IPS-18c (cell line): ENCODE data around the gene TMEFF2.
"Not testable (repeated sequence)": the region's sequence is repeated elsewhere in the genome, so short reads cannot be mapped to it uniquely, and the experiment has no call there.

Source experiments
- H3K4me3 ChIP-seq: 2 replicates; pipeline ENCODE4 v1.7.0; 2013; ENCODE audit warnings: low read depth, mild to moderate bottlenecking, low read length, moderate library complexity; ENCODE audit not compliant: insufficient read depth
- H3K9me3 ChIP-seq: one replicate; pipeline ENCODE4 v1.6.1; 2013; ENCODE audit warnings: mild to moderate bottlenecking, low read length, moderate library complexity; ENCODE audit not compliant: control insufficient read depth, insufficient read depth

TMEFF2 gene

DNA sequence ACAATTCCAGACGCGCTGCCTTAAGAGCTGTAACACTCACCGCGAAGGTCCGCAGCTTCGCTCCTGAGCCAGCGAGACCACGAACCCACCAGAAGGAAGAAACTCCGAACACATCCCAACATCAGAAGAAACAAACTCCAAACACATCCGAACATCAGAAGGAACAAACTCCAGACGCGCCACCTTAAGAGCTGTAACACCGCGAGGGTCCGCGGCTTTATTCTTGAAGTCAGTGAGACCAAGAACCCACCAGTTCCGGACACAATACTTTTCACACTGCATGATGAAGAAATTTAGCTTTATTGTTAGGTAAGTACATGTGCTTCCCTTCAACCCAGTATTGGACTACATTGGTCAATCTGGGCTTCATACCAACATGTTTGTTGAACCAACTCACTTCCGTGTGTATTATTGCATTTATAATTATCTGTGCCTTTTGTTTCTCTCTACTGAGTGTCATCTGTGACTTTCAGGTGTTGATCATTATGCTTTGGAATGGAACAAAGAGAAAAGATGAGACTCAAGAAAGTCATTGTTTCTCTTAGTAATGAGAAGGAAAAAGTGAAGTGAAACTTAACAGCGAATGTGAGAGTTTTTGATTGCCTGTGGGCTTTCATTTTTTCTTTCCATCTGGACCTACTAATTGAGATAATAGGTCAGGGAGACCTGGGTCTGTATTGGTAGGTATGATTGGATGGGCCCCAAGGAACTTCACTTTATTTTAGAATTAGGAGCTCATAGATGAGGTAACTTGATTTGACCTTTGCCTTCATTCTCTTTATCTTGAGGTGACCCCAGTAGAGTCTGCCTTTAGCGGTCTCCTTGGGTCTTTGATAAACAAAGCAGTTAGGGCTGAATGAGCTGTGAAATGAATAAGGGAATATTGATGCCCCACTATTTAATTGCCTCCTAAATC, 271.7 kb downstream of the TMEFF2 start:
- Histone ChIP-seq H3K4me3 (no peak overlapping the region), H3K9me3 (no peaks in the 10 kb centered on the region)

DNA sequence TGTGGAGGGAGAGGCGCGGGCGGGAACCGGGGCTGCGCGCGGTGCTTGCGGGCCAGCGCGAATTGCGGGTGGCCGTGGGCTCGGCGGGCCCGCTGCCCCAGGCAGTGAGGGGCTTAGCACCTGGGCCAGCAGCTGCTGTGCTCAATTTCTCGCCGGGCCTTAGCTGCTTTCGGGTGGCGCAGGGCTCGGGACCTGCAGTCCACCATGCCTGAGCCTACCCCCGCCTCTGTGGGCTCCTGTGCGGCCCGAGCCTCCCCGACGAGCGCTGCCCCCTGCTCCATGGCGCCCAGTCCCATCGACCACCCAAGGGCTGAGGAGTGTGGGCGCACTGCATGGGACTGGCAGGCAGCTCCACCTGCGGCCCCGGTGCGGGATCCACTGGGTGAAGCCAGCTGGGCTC, 273.1 kb downstream of the TMEFF2 start:
- not testable (repeated sequence) for H3K4me3 ChIP-seq, H3K9me3 ChIP-seq

DNA sequence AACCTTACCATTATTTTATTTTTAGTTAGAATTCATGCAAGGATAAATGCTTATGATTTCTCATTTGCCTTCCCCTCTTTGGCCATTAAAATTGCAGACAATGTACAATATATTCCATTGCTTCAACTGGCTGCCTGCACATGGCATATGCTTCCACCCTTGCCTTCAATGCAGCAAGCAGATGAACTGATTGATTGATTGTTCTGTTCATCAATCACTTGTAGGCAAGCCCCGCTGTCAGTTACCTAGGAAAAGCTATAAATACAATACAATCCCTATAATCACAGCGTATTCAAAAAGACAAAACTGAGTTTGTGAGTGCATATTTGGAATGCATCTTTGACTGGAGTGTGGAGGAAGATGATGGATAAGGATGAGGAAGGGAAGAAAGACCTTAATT, 274.2 kb downstream of the TMEFF2 start:
- no peak overlapping the region for H3K4me3 ChIP-seq
- H3K9me3 ChIP-seq: no peaks in the 10 kb centered on the region

DNA sequence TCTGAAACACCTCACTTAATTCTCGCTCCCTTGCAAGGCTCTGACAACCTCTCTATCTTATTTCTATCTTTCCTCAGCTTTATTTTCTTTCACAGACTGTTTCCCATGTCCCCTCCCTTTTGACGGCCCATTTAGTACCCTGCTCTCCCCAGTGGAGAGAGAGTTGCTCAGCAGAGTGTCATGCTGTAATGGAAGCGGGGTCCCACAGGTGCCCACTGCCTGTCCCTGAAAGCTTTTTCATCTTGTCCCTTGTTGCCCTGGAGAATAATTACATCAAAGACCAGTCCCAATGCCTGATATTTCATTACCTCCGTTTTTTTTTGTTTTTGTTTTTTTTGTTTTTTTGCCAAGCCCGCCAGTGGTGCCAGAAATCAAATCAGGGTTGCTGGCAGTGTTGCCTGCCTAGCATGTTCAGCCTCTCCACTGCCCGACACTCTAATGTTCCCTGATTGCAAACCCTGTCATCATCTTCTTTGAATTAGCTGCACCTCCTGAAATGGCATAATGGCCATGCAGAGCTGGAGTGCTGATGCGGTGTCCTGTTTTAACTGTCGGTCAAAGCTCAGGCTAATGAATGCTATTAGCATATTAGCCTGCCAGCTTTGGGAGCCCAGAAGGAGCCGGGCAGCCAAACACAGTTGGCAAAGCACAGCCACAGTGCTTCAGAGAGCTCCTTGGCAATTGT, 276.6 kb downstream of the TMEFF2 start:
- H3K9me3 ChIP-seq: no peaks in the 10 kb centered on the region
- no peak overlapping the region for H3K4me3 ChIP-seq

DNA sequence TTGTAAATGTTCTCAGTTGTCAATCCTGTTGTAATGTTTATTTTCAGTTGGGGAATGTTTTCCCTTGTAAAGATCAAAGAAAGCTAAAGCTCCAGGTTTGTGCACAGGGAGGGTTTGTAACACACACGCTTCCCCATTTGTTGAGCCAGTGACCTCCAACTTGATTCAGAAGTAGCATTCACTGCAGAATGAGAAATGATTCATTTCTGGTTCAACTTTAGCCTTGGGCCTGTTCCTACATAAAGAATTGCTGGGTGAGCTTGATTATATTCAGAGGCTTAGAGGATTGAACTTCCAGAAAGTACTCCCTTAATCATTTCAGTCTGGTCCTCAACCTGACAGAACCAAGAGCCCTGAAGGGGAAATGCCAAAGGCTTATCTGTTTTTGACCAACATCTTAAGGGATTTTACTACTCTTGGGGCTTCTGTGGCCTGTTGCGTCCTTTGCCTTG, 277.3 kb downstream of the TMEFF2 start:
- H3K9me3 ChIP-seq: no peaks in the 10 kb centered on the region

DNA sequence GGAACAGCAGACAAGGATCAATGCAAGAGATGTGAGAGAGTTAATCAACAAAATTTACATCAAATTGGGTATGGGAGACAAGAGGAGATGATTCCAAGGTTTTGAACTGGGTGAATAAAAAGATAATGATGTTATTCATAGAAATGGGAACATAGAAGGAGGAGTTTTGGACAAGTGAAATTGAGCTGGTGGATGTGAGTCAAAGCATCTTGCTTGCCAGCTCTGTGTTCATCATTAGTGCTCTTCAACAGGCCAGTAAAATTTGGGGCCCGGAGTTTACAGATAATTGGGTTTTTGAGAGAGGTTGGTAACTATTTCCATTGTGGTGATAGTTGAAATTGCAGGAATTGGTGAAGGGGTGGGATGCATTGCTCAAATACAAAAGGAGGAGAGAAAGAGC, 277.9 kb downstream of the TMEFF2 start:
- Histone ChIP-seq H3K9me3 (no peaks in the 10 kb centered on the region), H3K4me3 (no peak overlapping the region)

More for the DNA sequence above, 277.3 kb downstream of the TMEFF2 start:
- no peak overlapping the region for H3K4me3 ChIP-seq

DNA sequence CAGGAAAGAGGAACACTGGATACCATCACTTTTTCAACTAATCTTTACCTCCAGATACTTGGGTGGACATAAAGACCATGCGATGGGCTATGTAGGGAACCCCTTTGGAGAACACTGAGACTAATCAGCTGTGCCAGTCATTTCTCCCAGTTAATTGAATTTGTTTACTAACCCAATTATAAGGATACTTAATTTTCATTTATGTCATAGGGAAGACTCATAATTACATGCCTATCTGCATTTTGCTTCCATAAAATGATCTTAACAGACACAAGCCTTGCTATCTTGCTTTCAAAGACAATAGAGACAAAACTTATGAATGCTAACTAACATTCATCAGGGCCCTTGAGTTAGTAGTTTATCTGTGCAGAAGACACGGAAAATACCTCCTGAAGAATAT, 279.0 kb downstream of the TMEFF2 start:
- Histone ChIP-seq H3K9me3 (no peaks in the 10 kb centered on the region), H3K4me3 (no peak overlapping the region)

DNA sequence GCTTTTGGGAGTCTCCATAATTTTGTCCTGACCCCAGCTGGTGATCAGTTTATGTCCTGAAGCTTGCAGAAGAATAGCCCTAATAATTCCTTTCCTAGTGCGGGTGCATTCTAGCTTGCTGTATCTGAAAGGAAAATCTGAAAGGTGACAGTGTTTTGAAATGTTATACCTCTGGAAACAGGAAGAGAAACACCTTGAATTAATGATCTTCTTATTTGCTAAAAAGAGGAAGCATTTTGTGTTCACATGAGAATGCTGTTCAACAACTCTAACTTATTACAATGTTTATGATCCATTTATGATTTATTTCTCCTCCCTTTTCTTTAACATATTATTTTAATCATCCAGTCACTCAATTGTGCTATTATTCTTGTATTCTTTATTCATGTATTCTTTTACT, 280.9 kb downstream of the TMEFF2 start:
- Histone ChIP-seq H3K9me3 (no peaks in the 10 kb centered on the region), H3K4me3 (no peak overlapping the region)

DNA sequence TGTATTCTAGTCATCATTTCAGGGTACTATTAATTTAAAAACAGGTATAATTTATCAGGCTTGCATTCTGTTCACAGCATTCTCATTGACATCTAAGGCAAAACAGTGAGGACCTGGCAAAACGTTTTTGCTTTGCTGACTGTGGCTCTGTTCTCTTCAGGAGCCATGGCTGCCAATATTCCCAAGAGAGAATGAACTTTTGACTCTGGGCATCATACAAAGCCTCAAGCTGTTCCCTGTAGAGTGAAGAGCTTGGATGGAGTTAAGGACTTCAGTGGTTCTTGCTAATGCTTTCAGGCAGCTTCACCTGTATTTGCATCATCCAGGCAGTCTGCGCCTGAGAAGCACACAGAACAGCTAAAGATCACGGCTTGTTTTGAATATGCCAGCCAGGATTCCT, 282.0 kb downstream of the TMEFF2 start:
- Histone ChIP-seq H3K4me3 (no peak overlapping the region), H3K9me3 (no peaks in the 10 kb centered on the region)

DNA sequence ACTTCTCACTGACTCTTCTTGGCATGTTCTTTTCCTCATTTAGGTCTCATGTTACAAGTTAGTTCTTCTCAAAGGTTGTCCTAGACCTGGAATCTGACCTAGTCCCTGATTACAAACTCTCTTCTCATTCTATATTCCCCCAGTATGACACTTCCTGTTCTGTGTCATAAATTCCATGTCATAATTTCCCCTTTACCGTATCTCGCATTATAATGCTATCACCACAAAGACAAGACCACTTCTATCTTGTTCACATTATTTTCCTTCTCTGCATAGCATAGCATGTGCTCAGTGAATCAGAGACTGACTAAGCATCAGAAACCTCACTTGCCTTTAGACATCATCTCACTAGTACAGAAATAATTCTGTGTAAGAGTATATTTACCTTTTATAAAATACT, 284.2 kb downstream of the TMEFF2 start:
- no peak overlapping the region for H3K4me3 ChIP-seq
- H3K9me3 ChIP-seq: no peaks in the 10 kb centered on the region

DNA sequence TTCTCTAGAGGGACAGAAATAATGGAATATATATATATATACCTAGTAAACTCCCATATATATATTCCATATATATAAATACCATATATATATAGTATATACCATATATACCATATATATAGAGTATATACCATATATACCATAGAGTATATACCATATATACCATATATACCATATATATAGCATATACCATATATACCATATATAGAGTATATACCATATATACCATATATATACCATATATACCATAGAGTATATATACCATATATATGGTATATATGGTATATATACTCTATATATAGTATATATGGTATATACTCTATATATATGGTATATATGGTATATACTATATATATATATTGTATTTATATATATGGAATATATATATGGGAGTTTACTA, 285.9 kb downstream of the TMEFF2 start:
- H3K9me3 ChIP-seq: no peaks in the 10 kb centered on the region
- no peak overlapping the region for H3K4me3 ChIP-seq

DNA sequence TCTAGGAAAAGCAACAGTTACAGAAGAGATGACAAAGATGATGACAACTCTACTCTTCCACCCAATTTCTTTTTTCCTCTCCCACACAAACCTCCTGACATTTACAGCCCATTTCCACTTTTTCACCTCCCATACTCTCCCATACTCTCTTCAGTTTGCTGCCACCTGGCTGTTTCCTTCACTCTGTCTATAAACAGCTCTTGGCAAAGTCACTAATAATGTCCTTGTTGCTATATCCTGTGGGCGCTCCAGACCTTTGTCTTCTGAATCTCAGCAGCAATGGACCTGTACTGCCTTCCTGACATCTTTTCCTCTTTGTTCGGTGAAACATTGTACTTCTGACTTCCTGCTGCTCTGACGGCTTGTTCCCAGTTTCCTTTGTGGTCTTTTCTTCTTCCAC, 287.2 kb downstream of the TMEFF2 start:
- H3K4me3 ChIP-seq: no peak overlapping the region

DNA sequence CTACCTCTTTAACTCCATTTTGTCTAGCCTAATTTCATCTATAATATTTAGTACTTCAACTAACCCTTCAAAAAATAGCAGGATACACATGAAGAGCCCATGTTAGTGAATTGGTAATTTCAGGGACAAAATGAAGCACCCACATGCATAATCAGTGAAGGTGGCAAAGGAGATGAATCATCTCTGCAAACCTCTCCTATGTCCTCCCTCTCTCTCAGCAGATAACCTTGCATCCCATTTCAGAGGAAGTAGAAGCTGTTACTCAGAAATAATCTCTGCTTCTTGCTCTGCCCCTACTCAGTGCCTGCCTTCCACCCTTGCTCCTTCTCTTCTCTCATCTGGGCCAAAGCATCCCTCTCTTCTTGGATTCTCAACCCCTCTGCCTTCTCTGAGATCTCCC, 287.6 kb downstream of the TMEFF2 start:
- no peak overlapping the region for H3K4me3 ChIP-seq

More for the DNA sequence above, 287.2 kb downstream of the TMEFF2 start:
- no peaks in the 10 kb centered on the region for H3K9me3 ChIP-seq

DNA sequence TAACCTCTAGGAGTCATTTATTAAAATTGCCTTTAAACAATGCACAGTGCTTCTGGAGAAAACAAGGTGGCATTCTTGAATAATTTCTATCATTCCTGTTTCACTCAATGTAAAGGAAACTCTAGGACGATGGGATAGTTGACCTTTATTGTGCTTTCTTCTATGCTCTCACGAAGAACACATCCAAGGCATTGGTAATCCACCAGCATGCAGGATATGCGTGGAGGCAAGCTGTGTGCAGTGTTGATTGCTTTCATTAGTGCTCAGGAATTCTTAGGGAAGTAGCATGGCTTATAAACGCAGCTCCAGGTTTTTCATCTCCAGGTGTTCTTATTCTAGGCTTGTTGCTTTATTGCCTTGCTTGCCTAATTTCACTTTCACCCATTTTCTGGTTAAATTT, 289.4 kb downstream of the TMEFF2 start:
- H3K4me3 ChIP-seq: no peak overlapping the region

More for the DNA sequence above, 287.6 kb downstream of the TMEFF2 start:
- peaks cover 2% of the 10 kb centered on the region for H3K9me3 ChIP-seq

DNA sequence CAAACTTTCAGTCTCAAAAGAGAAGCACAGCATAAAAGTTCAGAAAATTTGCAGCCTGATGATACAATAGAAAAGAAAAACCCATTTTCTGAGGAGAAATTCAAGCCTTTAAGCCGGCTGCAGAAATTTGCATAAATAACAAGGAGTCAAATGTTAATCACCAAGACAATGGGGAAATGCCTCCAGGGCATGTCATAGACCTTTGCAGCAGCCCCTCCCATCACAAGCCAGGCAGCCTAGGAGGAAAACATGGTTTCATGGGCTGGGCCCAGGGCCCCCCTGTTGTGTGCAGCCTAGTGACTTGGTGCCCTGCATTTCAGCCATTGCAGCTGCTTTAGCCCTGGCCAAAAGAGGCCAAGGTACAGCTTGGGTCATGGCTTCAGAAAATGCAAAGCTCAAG, 293.7 kb downstream of the TMEFF2 start:
- peaks cover 13% of the 10 kb centered on the region for H3K9me3 ChIP-seq
- H3K4me3 ChIP-seq: no peak overlapping the region

More for the DNA sequence above, 289.4 kb downstream of the TMEFF2 start:
- peaks cover 13% of the 10 kb centered on the region for H3K9me3 ChIP-seq

DNA sequence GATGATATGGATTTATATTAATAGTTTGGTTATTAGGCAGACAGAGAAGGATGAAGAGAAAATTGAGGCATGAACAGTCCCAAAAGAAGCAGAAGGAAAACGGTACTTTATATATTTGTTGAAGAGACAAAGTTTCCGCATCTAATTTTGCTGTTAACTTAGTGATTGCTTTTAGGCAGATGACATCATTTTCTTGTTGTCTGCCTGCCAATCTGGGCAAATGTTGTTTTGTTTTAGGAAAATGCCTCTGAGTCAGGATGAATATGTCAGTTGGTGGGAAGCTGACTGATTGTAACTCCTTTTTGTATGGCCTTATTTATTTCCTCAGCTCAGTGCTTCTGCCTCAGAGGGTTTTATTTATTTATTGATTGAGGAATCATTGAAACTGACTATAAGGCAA, 295.3 kb downstream of the TMEFF2 start:
- Histone ChIP-seq H3K9me3 (peaks cover 13% of the 10 kb centered on the region), H3K4me3 (no peak overlapping the region)
